ENCODE measurements around the gene KANSL1. TPM values are rescaled to one million over a fixed set of nuclear protein-coding genes. Genes with fewer than 3 reads are reported as not detected.

Gene KANSL1
- total and polyA plus RNA-seq, 2 donors from 2014 or later: 13.7 to 97.3 TPM

DNA sequence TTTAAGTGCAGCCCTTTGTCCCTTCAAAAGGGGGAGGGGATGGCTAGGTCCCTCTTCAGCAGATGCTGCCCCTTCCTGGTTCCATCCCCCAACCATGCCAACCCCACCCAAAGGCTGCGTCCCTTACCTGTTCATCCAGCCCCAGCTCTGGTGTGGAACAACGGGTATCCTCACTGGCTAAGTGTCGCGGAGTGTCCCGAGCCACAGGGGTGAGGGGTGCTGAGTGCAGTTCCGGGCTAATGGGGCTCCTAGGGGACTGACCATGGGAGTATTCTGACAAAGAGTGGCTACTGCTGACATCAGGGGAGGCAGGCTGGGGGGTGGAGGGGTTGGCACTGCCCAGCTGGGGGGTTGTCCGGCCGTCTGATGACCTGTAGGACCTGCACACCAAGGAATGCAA lies 161.3 kb downstream of the KANSL1 start:
- no peak for DNase-seq
- Histone ChIP-seq H3K9me3 (ENCODE audit: control insufficient read depth in 2 of 3, insufficient read depth in 1 of 3, low read length in 3 of 3) (no peaks in the 10 kb centered on the region), H3K4me3 (ENCODE audit: low read length in 3 of 3) (no peak overlapping the region), H3K4me1 (ENCODE audit: control insufficient read depth in 2 of 3, insufficient read depth in 2 of 3, low read depth in 1 of 3, low read length in 3 of 3) (no peaks in the 10 kb centered on the region), H3K27ac (ENCODE audit: low read depth in 2 of 2, low read length in 2 of 2) (no peak overlapping the region), H3K27me3 (ENCODE audit: control insufficient read depth, insufficient read depth, low read length) (no peaks in the 10 kb centered on the region), H3K9ac (ENCODE audit: low read length in 3 of 3) (no peak overlapping the region), H3K36me3 (ENCODE audit: control insufficient read depth in 2 of 3, insufficient read depth in 3 of 3, low read length in 3 of 3) (peaks cover 17 to 65% (median 39%) of the 10 kb centered on the region in 3 donors)
- TF ChIP-seq, protein P1, sequence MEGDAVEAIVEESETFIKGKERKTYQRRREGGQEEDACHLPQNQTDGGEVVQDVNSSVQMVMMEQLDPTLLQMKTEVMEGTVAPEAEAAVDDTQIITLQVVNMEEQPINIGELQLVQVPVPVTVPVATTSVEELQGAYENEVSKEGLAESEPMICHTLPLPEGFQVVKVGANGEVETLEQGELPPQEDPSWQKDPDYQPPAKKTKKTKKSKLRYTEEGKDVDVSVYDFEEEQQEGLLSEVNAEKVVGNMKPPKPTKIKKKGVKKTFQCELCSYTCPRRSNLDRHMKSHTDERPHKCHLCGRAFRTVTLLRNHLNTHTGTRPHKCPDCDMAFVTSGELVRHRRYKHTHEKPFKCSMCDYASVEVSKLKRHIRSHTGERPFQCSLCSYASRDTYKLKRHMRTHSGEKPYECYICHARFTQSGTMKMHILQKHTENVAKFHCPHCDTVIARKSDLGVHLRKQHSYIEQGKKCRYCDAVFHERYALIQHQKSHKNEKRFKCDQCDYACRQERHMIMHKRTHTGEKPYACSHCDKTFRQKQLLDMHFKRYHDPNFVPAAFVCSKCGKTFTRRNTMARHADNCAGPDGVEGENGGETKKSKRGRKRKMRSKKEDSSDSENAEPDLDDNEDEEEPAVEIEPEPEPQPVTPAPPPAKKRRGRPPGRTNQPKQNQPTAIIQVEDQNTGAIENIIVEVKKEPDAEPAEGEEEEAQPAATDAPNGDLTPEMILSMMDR (IDR thresholded peaks at IDR 0.05; ENCODE audit: borderline replicate concordance, extremely low read depth, insufficient read depth): no peak
- FAIRE-seq: no peak
- intact Hi-C loops (cut with DNase I): no loop called here

DNA sequence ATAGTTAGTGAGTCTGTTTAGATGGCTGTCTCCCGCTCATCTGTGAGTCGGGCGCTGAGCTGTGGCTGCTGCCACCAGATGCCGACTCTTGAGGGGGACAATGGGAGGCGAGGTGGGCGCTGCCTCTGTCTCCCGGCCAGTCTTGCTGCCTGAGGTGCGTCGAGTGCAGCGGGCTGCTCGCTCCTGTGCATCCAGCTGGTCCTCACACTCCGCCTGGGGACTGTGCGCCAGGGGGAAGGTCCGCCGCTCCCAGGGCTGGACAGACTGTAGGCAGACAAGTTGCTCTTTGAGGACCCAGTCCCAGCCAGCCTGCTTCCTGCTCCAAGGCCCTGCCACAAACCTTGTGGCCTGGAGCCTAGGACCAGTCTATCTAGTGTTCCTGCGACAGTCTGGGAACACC lies 161.8 kb downstream of the KANSL1 start:
- DNase-seq (no peak), FAIRE-seq (no peak)
- intact Hi-C loops (cut with DNase I): no loop called here
- Histone ChIP-seq H3K27me3 (ENCODE audit: control insufficient read depth, insufficient read depth, low read length) (no peaks in the 10 kb centered on the region), H3K27ac (ENCODE audit: low read depth in 2 of 2, low read length in 2 of 2) (no peak overlapping the region), H3K4me3 (ENCODE audit: low read length in 3 of 3) (no peak overlapping the region), H3K4me1 (ENCODE audit: control insufficient read depth in 2 of 3, insufficient read depth in 2 of 3, low read depth in 1 of 3, low read length in 3 of 3) (no peaks in the 10 kb centered on the region), H3K9me3 (ENCODE audit: control insufficient read depth in 2 of 3, insufficient read depth in 1 of 3, low read length in 3 of 3) (no peaks in the 10 kb centered on the region), H3K9ac (ENCODE audit: low read length in 3 of 3) (no peak overlapping the region), H3K36me3 (ENCODE audit: control insufficient read depth in 2 of 3, insufficient read depth in 3 of 3, low read length in 3 of 3) (peaks cover 17 to 65% (median 41%) of the 10 kb centered on the region in 3 donors)
- TF ChIP-seq, protein P1 (IDR thresholded peaks at IDR 0.05; ENCODE audit: borderline replicate concordance, extremely low read depth, insufficient read depth): no peak

DNA sequence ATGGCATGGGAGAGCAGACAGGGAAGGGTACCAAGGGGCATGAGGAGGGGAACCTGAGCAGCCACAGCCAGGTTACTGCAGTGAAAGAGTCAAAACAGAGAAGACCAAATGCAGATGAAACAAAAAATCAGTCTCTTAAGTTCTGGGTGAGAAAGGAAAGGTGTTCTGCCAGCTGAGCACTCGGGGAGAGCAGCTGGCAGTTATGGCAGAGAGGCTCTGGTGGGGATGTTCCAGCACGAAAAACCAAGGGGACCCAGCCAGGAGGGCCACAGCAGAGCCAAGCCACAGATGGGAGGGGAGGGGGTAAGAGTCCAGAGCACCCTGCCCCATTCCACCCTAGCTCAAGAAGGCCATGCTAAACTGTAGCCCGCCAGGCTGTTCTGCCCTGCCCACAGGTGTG lies 162.5 kb downstream of the KANSL1 start:
- DNase-seq: no peak
- TF ChIP-seq, protein P1 (IDR thresholded peaks at IDR 0.05; ENCODE audit: borderline replicate concordance, extremely low read depth, insufficient read depth): no peak

DNA sequence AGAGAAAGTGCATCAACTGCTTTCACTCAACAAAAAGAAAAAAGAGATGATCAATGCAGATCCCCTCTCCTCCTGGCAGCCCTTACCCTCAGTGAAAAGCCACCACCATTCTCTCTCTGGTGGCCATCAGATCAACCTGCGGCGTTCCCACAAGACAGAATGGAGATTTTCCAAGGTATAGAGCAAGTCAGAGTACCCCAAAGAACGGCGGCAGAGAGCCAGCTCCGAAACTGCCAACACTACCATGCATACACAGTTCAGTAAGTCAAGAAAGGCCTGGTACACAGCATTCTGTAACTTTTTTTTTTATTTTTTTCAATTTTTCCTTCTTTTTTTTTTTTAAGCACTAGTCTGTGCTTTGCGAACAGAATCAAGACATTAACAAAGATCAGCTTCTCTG lies 163.6 kb downstream of the KANSL1 start:
- TF ChIP-seq, protein P1 (IDR thresholded peaks at IDR 0.05; ENCODE audit: borderline replicate concordance, extremely low read depth, insufficient read depth): no peak
- intact Hi-C loops (cut with DNase I): no loop called here
- H3K4me1 ChIP-seq (ENCODE audit: control insufficient read depth in 2 of 3, insufficient read depth in 2 of 3, low read depth in 1 of 3, low read length in 3 of 3): no peaks in the 10 kb centered on the region
- no peak for DNase-seq
- H3K27ac ChIP-seq (ENCODE audit: low read depth in 2 of 2, low read length in 2 of 2): no peak overlapping the region
- no peak overlapping the region for H3K4me3 ChIP-seq (ENCODE audit: low read length in 3 of 3)
- no peaks in the 10 kb centered on the region for H3K9me3 ChIP-seq (ENCODE audit: control insufficient read depth in 2 of 3, insufficient read depth in 1 of 3, low read length in 3 of 3)
- peaks cover 14 to 52% (median 34%) of the 10 kb centered on the region in 3 donors for H3K36me3 ChIP-seq (ENCODE audit: control insufficient read depth in 2 of 3, insufficient read depth in 3 of 3, low read length in 3 of 3)
- FAIRE-seq: no peak
- no peaks in the 10 kb centered on the region for H3K27me3 ChIP-seq (ENCODE audit: control insufficient read depth, insufficient read depth, low read length)
- H3K9ac ChIP-seq (ENCODE audit: low read length in 3 of 3): no peak overlapping the region

More for the DNA sequence above, 162.5 kb downstream of the KANSL1 start:
- no peaks in the 10 kb centered on the region for H3K27me3 ChIP-seq (ENCODE audit: control insufficient read depth, insufficient read depth, low read length)
- FAIRE-seq: no peak
- no peaks in the 10 kb centered on the region for H3K9me3 ChIP-seq (ENCODE audit: control insufficient read depth in 2 of 3, insufficient read depth in 1 of 3, low read length in 3 of 3)
- H3K4me1 ChIP-seq (ENCODE audit: control insufficient read depth in 2 of 3, insufficient read depth in 2 of 3, low read depth in 1 of 3, low read length in 3 of 3): no peaks in the 10 kb centered on the region
- no peak overlapping the region for H3K9ac ChIP-seq (ENCODE audit: low read length in 3 of 3)
- intact Hi-C loops (cut with DNase I): no loop called here
- no peak overlapping the region for H3K27ac ChIP-seq (ENCODE audit: low read depth in 2 of 2, low read length in 2 of 2)
- H3K4me3 ChIP-seq (ENCODE audit: low read length in 3 of 3): no peak overlapping the region
- H3K36me3 ChIP-seq (ENCODE audit: control insufficient read depth in 2 of 3, insufficient read depth in 3 of 3, low read length in 3 of 3): peaks cover 14 to 59% (median 42%) of the 10 kb centered on the region in 3 donors

All from kidney (tissue), 14 donors.